Gastrocnemius medialis (tissue), 4 donors: Measurements from ENCODE around the gene NID1. TPM values are rescaled to one million over a fixed set of nuclear protein-coding genes. Genes with fewer than 3 reads are reported as not detected.

Experiments
- ATAC-seq, 2 donors: fragments of 150-250 bp; one replicate each; pipeline ENCODE4 v1.9.1; 2016
- DNase-seq, 2 donors: peaks; one replicate each; pipeline ENCODE4 v3.0.0-alpha.2; 2019
- H3K27ac ChIP-seq, 4 donors: fragments of 200-600 bp; sonication (generic); 1 replicate in 1 of 4; 2 replicates in 3 of 4; pipeline ENCODE4 v1.5.1; 2016 to 2018; ENCODE audit warnings: mild to moderate bottlenecking in 2 of 4, moderate library complexity in 1 of 4
- H3K27me3 ChIP-seq, 3 donors: fragments of 200-600 bp; sonication (generic) in 2 of 3; 1 replicate in 1 of 3; 2 replicates in 2 of 3; pipeline versions ENCODE4 v1.5.1 to v1.6.0; 2016 to 2019; ENCODE audit warnings: mild to moderate bottlenecking in 1 of 3, moderate library complexity in 1 of 3
- H3K36me3 ChIP-seq, 2 donors: fragments of 200-600 bp; sonication (generic) in 1 of 2; one replicate each; pipeline ENCODE4 v1.5.1; 2017 to 2018
- H3K4me1 ChIP-seq, 2 donors: fragments of 200-600 bp; sonication (generic) in 1 of 2; one replicate each; pipeline ENCODE4 v1.5.1; 2016 to 2017; ENCODE audit warnings: mild to moderate bottlenecking in 2 of 2
- H3K4me3 ChIP-seq, 4 donors: fragments of 200-600 bp; sonication (generic) in 3 of 4; 1 replicate in 1 of 4; 2 replicates in 3 of 4; pipeline ENCODE4 v1.5.1; 2016 to 2019; ENCODE audit warnings: mild to moderate bottlenecking in 2 of 4
- H3K9me3 ChIP-seq, 3 donors: fragments of 200-600 bp; sonication (generic) in 2 of 3; 1 replicate in 1 of 3; 2 replicates in 2 of 3; pipeline ENCODE4 v1.5.1; 2016 to 2019
- CTCF ChIP-seq, 5 experiments: fragments of 450-650 bp in 3 of 5; fragments of 200-600 bp in 2 of 5; sonication (generic) in 2 of 5; IDR thresholded peaks in 4 of 5; conservative IDR thresholded peaks in 1 of 5; 1 replicate in 4 of 5; 2 replicates in 1 of 5; pipeline ENCODE4 v1.5.1; 2016 to 2019; ENCODE audit warnings: antibody characterized with exemption in 5 of 5, mild to moderate bottlenecking in 3 of 5, moderate library complexity in 3 of 5
- POLR2A ChIP-seq, 2 donors: fragments of 450-650 bp; IDR thresholded peaks; one replicate each; pipeline ENCODE4 v1.6.1; 2017; ENCODE audit warnings: antibody characterized with exemption in 2 of 2, mild to moderate bottlenecking in 2 of 2, moderate library complexity in 2 of 2
- in situ Hi-C, 4 donors: fragments of 200-750 bp; cut with MboI; loops; one replicate each; pipeline versions ENCODE4 v1.15.0 to v1.8.0; 2017; ENCODE audit warnings: low sequenced_read_pairs in 4 of 4
- intact Hi-C: fragments of 100-400 bp; cut with DNase I; formaldehyde crosslinking; loops from one replicate; pipeline ENCODE4 v1.15.1; 2023; ENCODE audit warnings: low total_unique reads
- total RNA-seq, 4 donors: library from RNA; depleted of rRNA; stranded (reverse); fragments of >200 nt; gene quantifications; one replicate each; pipeline versions ENCODE4 v1.1.0 to v1.2.3, GENCODE V29; 2016

Gene NID1
- total RNA-seq, 4 donors from 2014 or later, result 33.7 to 79.0 (median 51.7) TPM

- Histone ChIP-seq H3K36me3 (no peaks in the 10 kb centered on the region), H3K9me3 (no peaks in the 10 kb centered on the region), H3K27ac (no peak overlapping the region), H3K27me3 (peaks cover 0 to 4% (median 0%) of the 10 kb centered on the region in 3 donors), H3K4me1 (no peaks in the 10 kb centered on the region), H3K4me3 (no peak overlapping the region)
- ATAC-seq, result no peak
- intact Hi-C loops (no loop called here), in situ Hi-C loops (no loop called here)
- DNase-seq, result no peak
- TF ChIP-seq POLR2A (IDR thresholded peaks at IDR 0.05) (no peak), CTCF (IDR thresholded peaks at IDR 0.05 in 4 of 5, conservative IDR thresholded peaks at IDR 0.05 in 1 of 5) (no peak)
Measured at GRCh38 chr1:236095705-236096520, 31.0 kb upstream of the NID1 start.

GRCh38 chr1:236092899-236093298, 28.0 kb upstream of the NID1 start:
- H3K27me3 ChIP-seq, result no peaks in the 10 kb centered on the region
- H3K36me3 ChIP-seq, result no peaks in the 10 kb centered on the region
- in situ Hi-C loops (no loop called here), intact Hi-C loops (no loop called here)
- no peak overlapping the region for H3K4me3 ChIP-seq
- ATAC-seq (no peak), DNase-seq (no peak)
- no peaks in the 10 kb centered on the region for H3K4me1 ChIP-seq
- TF ChIP-seq POLR2A (IDR thresholded peaks at IDR 0.05), result no peak
- TF ChIP-seq CTCF (IDR thresholded peaks at IDR 0.05 in 4 of 5, conservative IDR thresholded peaks at IDR 0.05 in 1 of 5), result no peak
- no peak overlapping the region for H3K27ac ChIP-seq
- H3K9me3 ChIP-seq, result no peaks in the 10 kb centered on the region

GRCh38 chr1:236091933-236092318, 27.0 kb upstream of the NID1 start:
- TF ChIP-seq CTCF (IDR thresholded peaks at IDR 0.05 in 4 of 5, conservative IDR thresholded peaks at IDR 0.05 in 1 of 5) (no peak), POLR2A (IDR thresholded peaks at IDR 0.05) (no peak)
- H3K9me3 ChIP-seq, result no peaks in the 10 kb centered on the region
- in situ Hi-C loops, result no loop called here
- no peaks in the 10 kb centered on the region for H3K27me3 ChIP-seq
- DNase-seq, result no peak
- intact Hi-C loops, result no loop called here
- no peak overlapping the region for H3K4me3 ChIP-seq
- H3K27ac ChIP-seq, result no peak overlapping the region
- ATAC-seq, result no peak
- H3K4me1 ChIP-seq, result no peaks in the 10 kb centered on the region
- no peaks in the 10 kb centered on the region for H3K36me3 ChIP-seq

- no peaks in the 10 kb centered on the region for H3K27me3 ChIP-seq
- no peaks in the 10 kb centered on the region for H3K4me1 ChIP-seq
- intact Hi-C loops, result no loop called here
- no peak overlapping the region for H3K27ac ChIP-seq
- no peaks in the 10 kb centered on the region for H3K36me3 ChIP-seq
- TF ChIP-seq POLR2A (IDR thresholded peaks at IDR 0.05) (no peak), CTCF (IDR thresholded peaks at IDR 0.05 in 4 of 5, conservative IDR thresholded peaks at IDR 0.05 in 1 of 5) (no peak)
- H3K4me3 ChIP-seq, result no peak overlapping the region
- DNase-seq (no peak), ATAC-seq (no peak)
- in situ Hi-C loops, result no loop called here
- no peaks in the 10 kb centered on the region for H3K9me3 ChIP-seq
Measured at GRCh38 chr1:236090741-236091147, 25.9 kb upstream of the NID1 start.
